HL-60 (cell line): ENCODE measurements around the gene VWA8.

Experiments
- DNase-seq, 2 experiments: peaks; one replicate each; pipeline ENCODE4 v3.0.0-alpha.2; 2010 to 2020; ENCODE audit warnings: low read depth in 1 of 2, low spot score in 1 of 2
- H3K27ac ChIP-seq: fragments of 250-450 bp; sonication (Bioruptor Pico); replicated peaks from 2 replicates; pipeline ENCODE4 v1.5.1; 2020; ENCODE audit warnings: mild to moderate bottlenecking, moderate library complexity
- H3K27me3 ChIP-seq: fragments of 250-450 bp; sonication (Bioruptor Pico); 2 replicates; pipeline ENCODE4 v1.5.1; 2021; ENCODE audit warnings: mild to moderate bottlenecking, moderate library complexity; ENCODE audit not compliant: insufficient read depth, poor library complexity, severe bottlenecking
- H3K4me3 ChIP-seq: replicated peaks from 2 replicates; pipeline ENCODE4 v1.5.1; 2011; ENCODE audit warnings: mild to moderate bottlenecking, control low read depth, low read length; ENCODE audit not compliant: insufficient read depth
- CTCF ChIP-seq: IDR thresholded peaks from one replicate; pipeline ENCODE4 v1.5.1; 2011; ENCODE audit warnings: low read length, control low read depth, inconsistent platforms; ENCODE audit not compliant: insufficient read depth
- GABPA ChIP-seq: IDR thresholded peaks from 2 replicates; pipeline ENCODE4 v1.6.1; 2012; ENCODE audit warnings: low read depth
- POLR2AphosphoS5 ChIP-seq: IDR thresholded peaks from 2 replicates; pipeline ENCODE4 v1.6.1; 2012; ENCODE audit warnings: low read depth
- REST ChIP-seq: IDR thresholded peaks from 2 replicates; pipeline ENCODE4 v1.6.1; 2012; ENCODE audit warnings: low read depth; ENCODE audit not compliant: insufficient replicate concordance
- SPI1 ChIP-seq: IDR thresholded peaks from 2 replicates; pipeline ENCODE4 v1.6.1; 2012; ENCODE audit warnings: low read depth, mild to moderate bottlenecking, borderline replicate concordance

Gene VWA8

GRCh38 chr13:41985788-41986508 is 25.0 kb upstream of the VWA8 start:
- no peak overlapping the region for H3K4me3 ChIP-seq
- H3K27ac ChIP-seq = no peak overlapping the region
- no peaks in the 10 kb centered on the region for H3K27me3 ChIP-seq
- DNase-seq = no peak
- TF ChIP-seq SPI1 (peak; percentile 76), POLR2AphosphoS5 (no peak)

GRCh38 chr13:41981951-41982715 is 21.2 kb upstream of the VWA8 start:
- H3K4me3 ChIP-seq = no peak overlapping the region
- no peak for DNase-seq
- no peak overlapping the region for H3K27ac ChIP-seq
- H3K27me3 ChIP-seq = no peaks in the 10 kb centered on the region
- TF ChIP-seq CTCF = no peak
- TF ChIP-seq SPI1 = no peak
- no peak for TF ChIP-seq POLR2AphosphoS5
- TF ChIP-seq REST = no peak
- no peak for TF ChIP-seq GABPA

- Histone ChIP-seq H3K4me3 (no peak overlapping the region), H3K27ac (no peak overlapping the region), H3K27me3 (no peaks in the 10 kb centered on the region)
- no peak for TF ChIP-seq CTCF
- no peak for TF ChIP-seq GABPA
- no peak for TF ChIP-seq SPI1
- TF ChIP-seq POLR2AphosphoS5 = no peak
- no peak for TF ChIP-seq REST
- DNase-seq = no peak
These were observed 17.1 kb upstream of the VWA8 start for GRCh38 chr13:41978007-41978406.

GRCh38 chr13:41976476-41976875 is 15.6 kb upstream of the VWA8 start:
- Histone ChIP-seq H3K27ac (no peak overlapping the region), H3K4me3 (no peak overlapping the region), H3K27me3 (no peaks in the 10 kb centered on the region)
- no peak for DNase-seq
- TF ChIP-seq SPI1 = no peak
